DMS153 (cell line): ENCODE measurements around the gene GPR78.

Experiments used
- DNase-seq: peaks from one replicate; lab custom pipeline; 2025; lab: John Stamatoyannopoulos, UW

GPR78 gene

GRCh38 chr4:8600266-8600665 is 20.1 kb downstream of the GPR78 start:
- DNase-seq, result no peak

DNA sequence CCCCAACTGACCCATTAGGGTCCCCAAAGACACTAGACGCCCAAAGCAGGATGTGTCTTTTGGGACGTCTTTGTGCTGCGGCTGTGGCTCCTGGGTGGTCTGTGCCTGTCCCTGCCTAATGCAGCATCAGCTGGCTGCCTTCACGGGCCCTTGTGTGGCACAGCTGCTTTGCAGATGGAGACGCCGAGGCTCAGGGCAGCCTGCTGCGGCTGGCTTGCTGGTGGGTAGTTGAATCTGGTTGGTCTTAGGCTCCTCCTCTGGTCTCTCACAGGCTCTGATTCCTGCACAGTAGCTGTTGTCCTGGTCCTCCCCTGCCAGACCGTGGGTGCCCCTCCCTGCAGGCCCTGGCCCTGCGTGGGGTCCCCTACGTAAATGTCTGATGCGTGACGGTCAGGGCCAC is 20.5 kb downstream of the GPR78 start:
- no peak for DNase-seq

DNA sequence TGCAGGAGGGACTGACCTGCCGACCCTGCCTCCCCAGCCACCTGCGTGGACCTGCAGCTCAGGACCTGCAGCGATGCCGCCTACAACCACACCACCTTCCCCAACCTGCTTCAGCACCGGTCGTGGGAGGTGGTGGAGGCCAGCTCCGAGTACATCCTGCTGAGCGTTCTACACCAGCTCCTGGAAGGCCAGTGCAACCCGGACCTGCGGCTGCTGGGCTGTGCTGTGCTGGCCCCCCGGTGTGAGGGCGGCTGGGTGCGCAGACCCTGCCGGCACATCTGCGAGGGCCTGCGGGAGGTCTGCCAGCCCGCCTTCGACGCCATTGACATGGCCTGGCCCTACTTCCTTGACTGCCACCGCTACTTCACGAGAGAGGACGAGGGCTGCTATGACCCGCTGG is 20.9 kb downstream of the GPR78 start:
- DNase-seq, result no peak

DNA sequence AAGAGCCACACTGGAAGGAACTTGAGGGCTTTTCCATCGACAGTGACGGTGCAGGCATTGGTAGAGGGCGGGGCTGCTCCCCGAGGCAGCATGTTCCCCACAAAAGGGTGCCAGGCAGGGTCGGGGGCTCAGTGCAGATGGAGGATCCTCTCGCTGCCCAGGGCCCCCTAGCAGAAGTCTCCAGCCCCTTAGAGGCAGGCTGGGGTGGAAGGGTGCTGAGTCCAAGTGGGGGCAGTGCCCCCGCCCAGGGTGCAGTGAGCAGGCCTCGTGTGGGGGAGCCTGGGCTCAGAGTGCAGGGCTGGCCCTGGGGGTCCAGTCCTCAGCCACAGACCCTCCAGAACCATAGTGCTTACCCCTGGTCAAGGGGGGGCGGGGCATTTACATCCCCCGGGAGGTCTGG is 21.4 kb downstream of the GPR78 start:
- no peak for DNase-seq

DNA sequence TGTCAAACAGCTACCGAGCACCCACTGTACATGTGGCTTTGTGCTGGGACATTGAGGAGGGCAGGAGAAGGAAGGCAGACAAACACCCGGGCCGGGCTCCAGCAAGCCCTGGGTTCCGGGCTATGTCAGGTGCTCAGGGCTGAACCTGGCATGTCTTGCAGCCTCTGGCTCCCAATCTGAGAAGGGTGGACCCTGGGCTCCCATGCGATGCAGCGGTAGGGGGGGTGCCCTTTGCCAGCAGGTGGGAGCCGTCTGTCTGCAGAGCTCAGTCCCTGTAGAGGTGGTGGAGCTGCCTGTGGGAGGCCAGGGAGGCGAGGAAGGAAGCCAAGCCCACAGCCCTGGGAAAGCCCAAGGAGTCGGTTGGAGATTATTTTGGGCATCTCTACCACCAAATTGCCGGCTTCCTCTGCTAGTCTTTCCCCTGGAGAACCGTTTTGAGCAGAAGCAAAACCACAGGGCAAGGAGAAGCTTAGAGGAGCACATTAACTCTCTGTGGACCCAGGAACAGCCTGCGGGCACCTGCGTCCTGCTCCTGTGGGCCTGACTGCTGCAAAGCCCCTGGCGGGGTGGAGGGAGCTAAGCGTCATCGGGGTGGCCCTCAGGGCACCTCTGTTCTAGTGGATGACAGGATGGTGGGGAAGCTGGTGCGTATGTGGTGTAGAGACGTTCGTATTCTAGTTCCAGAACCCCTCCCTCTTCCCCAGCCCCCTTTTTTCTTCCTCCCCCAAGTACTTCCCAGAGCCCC is 22.7 kb downstream of the GPR78 start:
- DNase-seq, result no peak

- no peak for DNase-seq
These were observed 23.7 kb downstream of the GPR78 start for GRCh38 chr4:8603931-8604330.

DNA sequence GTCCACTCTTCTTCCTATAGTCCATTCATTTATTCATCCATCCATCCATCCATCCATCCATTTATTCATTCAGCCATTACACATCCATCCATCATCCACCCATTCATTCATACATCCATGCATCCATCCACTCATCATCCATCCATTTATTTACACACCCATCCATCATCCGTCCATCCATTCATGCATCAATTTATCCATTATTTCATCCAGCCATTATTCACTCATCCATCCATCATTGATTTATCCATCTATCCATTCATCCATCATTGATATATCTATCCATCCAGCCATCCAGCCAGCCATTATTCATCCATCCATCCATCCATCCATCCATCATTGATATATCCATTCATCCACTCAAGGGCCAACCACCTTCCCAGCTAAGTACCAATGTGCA is 25.1 kb downstream of the GPR78 start:
- DNase-seq, result no peak

DNA sequence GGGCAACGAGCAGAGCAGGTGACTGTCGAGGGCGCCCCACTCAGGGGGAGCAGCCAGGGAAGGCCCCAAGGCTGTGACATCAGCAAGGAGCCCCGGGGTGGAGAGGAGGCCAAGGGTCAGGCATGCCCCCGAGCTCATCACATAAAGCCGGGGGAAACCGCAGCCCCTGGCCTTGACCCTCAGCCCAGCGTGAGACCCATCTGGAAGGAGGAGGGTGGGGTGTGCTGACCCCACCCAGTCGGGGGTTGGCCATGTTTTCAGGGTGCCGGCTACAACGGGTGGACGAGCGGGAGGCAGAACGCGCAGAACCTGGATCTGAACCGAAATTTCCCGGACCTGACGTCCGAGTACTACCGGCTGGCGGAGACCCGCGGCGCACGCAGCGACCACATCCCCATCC is 26.3 kb downstream of the GPR78 start:
- no peak for DNase-seq

DNA sequence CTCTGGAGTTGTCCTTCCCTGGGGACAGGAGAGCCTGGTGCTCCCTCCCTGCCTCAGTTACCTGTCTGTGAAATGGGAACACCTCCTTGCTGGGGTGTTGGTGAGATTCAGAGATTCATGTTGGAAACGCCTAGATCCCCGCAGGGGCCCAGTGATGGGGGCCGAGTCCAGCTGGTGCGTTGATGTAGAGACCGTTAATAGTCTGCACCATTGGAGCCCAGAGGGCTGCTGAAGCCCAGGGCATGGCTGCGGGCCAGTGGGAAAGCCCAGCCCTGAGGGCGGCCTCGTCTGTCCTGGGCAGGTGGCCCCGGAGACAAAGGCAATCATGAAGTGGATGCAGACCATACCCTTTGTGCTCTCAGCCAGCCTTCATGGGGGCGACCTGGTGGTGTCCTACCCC is 26.8 kb downstream of the GPR78 start:
- no peak for DNase-seq

GRCh38 chr4:8607603-8608481 is 27.6 kb downstream of the GPR78 start:
- DNase-seq, result no peak

GRCh38 chr4:8608714-8609391 is 28.7 kb downstream of the GPR78 start:
- DNase-seq, result no peak

DNA sequence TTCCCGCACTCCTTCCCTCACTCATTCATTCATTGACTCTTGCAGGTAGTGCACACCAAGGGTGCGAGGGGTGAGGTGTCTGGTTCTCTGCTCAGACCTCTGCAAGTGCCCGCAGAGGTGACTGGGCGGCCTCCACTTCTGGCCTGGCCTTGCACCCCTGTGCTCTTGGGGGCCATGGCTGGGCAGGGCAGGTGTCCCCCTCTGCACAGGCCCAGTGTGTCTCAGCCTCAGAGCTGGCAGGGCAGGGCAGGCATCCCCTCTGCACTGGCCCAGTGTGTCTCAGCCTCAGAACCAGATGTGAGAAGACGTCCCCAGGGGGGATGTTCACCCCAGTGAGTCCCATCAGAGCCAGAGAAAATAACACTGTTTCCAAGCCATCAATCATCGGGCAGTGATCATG is 29.2 kb downstream of the GPR78 start:
- DNase-seq, result no peak

DNA sequence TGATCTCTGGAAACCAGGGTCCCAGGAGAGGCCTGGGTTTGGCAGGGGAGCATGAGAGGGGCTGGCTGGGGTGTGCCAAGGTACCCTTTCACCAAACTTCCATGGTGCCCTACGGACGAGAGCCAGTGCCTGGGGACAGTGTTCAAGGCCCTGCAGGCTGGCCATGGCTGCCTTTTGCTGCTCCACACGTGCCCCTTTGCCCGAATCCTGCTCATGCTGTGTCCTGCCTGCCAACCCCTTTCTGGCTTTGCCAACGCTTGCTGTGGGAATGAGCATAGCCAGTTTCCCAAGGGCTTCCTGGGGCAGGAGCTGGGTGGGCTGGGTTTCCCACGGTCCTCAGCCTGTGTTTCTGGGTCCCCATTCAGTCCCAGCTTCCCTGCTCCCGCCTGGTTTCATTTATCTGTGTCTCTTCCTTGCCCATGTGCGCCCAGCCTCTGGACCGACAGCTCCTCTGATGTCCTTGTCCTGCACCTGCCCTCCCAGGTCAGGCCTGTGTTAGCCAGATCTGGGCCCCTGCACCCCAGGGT is 29.7 kb downstream of the GPR78 start:
- DNase-seq, result no peak

- no peak for DNase-seq
These were observed 30.8 kb downstream of the GPR78 start for GRCh38 chr4:8610858-8611616.

- no peak for DNase-seq
These were observed 32.5 kb downstream of the GPR78 start for GRCh38 chr4:8612646-8613045.

- no peak for DNase-seq
These were observed 33.5 kb downstream of the GPR78 start for GRCh38 chr4:8613421-8614364.

- DNase-seq, result no peak
These were observed 34.4 kb downstream of the GPR78 start for GRCh38 chr4:8614365-8615193.

- no peak for DNase-seq
These were observed 35.2 kb downstream of the GPR78 start for GRCh38 chr4:8615366-8615765.

DNA sequence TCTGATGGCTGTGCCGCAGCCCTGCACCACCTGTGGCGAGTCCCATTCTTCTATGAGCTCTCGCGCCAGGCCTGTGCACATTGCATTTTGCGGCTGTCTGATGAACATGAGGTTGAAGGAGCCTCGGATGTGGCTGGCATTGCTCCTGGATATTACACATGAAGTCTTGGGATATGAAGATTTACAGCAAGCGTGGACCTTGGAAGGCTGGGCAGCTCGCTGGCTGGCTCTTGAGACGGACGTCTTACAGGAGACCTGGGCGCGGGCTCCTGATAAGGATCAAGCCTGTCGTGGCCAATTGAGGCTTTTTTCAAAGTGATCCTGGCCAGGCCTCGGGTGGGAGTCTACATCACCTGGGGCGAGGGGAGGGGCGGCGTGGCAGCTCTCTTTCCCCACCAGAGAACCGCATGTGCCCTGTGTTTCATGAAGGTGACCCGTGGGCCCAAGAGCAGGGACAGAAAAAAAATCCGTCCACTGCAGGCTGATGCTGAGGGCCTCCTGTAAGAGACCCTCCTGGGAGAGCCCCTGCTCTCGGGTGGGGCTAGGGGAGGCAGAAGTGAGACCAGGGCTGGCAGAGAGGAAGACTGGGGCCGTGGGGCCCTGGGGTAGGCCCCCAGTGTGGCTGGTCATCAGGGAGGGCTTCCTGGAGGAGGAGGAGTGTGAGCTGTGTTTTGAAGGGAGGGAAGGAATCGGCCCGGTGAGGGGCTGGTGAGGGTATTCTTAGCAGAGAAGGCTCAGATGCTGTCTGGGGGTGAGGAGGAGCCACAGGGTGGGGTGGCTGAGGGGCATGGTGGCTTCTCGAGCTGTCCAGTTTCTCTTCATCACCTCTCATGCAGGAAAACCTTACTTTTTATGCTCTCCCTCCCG is 36.0 kb downstream of the GPR78 start:
- no peak for DNase-seq
